Measurements from ENCODE around the gene KRT72.

GRCh38 chr12:52558781-52559445 is 42.4 kb downstream of the KRT72 start:
- TF ChIP-seq CTCF (IDR thresholded peaks at IDR 0.05) (no peak), POLR2A (IDR thresholded peaks at IDR 0.05) (no peak), EP300 (IDR thresholded peaks at IDR 0.05) (no peak), POLR2AphosphoS5 (IDR thresholded peaks at IDR 0.05) (no peak)
